ENCODE measurements around the gene MARCHF6.
"Not testable (repeated sequence)": the region's sequence is repeated elsewhere in the genome, so short reads cannot be mapped to it uniquely, and the experiment has no call there.

MARCHF6 gene

DNA sequence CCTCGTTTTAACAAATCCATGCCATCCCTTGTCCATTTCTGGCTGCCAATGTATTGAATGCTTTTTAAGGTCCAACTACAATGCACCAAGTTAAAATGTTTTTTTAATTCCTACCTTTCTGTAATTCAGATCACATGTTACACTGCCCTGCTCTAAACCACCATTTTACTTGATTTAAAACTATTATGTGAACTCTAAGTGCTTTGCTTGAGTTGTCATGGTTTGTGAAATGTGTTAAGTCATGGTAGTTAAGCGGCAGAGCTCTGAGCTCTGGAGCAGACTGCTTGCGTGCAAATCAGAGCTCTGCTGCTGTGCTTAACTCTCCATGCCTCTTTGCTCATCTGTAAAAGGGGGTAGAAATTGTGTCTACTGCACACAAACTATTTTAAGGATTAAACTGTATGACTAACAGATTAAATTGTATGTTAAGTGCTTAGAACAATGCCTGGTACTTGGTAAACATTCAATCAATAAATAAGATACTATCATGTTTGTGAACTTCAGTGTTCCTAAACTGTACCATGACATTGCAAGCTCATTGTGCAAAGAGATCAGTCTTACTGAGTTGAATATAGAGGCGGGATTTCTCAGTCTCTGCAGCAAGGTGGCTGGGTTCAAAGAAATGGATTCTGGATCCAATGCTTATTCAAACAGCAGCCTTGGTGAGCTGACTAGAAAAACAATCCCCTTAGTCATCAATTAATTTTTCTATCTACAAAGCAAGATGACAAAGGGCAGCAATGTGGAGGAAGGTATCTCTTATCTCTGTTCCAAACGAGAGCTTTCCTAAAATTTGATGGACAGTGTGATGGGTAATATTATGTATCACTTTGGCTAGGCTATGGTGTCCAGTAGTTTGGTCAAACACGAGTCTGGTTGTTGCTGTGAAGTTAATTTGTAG, 29.7 kb upstream of the MARCHF6 start:
- DNase-seq (ENCODE audit: low read depth in 2 of 2), result no peak

DNA sequence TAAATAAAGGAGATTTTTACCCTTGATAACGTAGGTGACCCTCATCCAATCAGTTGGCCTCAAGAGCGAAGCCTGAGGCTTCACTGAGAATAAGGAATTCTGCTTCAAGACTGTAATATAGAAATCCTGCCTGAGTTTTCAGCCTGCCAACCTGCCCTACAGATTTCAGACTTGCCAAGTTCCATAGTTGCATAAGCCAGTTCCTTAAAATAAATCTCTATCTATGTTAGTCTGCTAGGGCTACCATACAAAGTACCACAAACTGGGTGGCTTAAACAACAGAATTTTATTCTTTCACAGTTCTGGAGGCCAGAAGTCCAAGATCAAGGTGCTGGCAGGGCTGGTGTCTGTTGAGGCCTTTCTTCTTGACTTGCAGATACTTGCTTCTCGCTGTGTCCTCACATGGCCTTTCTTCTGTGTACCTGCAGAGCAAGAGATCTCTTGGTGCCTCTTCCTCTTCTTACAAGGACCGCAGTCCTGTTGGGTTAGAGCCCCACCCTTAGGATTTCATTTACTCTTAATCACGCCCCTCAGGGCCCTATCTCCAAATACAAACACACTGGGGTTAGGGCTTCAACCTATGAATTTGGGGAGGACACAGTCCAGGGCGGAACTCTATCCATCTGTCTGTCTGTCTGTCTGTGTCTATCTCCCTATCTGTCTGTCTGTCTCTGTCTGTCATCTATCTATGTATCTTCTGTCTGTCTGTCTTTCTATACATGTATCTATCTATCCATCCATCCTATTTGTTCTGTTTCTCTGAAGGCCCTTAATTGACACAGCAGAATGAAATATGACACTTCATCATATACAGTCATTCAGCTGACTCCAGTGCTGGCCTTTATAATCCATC, 28.8 kb upstream of the MARCHF6 start:
- no peak for DNase-seq (ENCODE audit: low read depth in 2 of 2)

DNA sequence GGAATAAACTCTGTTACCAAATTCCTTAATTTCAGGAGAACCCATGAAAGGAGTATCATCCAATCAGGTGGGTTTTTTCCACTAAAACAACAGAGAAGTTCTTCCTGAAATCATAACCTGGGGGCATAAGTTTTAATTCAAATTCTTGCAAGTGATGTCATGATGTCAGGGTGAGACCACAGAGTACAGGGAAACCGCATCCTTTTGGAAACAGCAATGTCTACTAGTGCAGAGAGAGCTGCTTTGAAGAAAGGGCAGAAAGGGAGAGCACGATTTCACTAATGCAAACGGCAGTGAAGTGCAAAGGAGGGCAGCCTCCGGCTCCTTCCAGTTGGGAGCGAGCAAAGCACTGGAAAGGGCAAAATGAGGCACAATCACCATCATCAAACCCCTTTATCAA, 25.2 kb upstream of the MARCHF6 start:
- DNase-seq (ENCODE audit: low read depth in 2 of 2), result no peak

DNA sequence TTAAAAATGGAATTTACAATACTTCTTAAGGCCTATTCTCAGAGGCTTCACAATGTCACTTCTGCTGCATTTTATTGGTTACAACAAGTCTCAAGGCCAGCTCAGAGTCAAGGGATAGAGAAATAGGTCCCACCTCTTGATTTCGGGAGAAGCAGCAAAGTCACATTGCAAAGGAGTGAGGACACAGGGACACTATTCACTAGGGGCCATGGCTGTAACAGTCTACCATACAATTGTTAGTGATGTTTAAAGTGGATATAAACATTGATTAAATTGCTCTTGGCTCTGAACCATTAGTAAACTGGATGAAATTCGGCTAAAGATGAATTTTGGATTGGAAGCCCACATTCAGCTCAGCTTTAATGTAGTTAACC, 24.1 kb upstream of the MARCHF6 start:
- no peak for DNase-seq (ENCODE audit: low read depth in 2 of 2)

GRCh38 chr5:10329820-10330481, 23.5 kb upstream of the MARCHF6 start:
- DNase-seq (ENCODE audit: low read depth in 2 of 2), result no peak

DNA sequence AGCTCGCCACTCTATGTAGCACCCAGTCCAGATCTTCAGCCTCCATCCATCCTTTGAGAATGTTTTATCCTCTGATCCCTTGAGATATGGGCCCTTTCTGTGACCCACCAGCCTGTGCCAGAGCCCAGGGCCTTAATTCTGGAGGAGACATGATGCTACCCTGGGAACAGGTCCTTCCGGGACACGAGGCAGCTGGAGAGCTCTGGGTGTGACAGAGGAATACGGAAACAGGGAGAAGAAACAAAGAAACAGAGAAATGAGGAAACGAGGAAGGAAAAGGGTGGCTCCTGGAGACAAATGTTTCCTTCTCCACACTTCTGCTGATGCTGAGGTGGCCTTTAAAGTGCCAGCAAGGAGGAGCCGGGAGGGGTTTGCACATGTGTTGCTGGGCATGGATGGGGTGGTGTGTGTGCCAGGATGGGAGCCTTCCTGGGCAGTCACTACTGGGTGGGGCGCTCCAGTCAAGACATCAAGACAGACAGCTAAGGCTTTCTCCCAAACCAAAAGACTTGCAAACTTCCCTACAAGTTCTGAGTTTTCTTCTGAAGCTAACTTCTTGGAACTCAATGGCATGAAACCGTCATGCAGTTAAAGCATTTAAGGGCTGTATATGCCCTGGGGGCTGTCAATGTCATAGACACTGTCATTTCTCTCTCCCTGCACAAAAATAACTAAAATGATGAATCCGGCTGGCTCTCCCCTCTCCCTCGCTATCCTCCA, 22.8 kb upstream of the MARCHF6 start:
- no peak for DNase-seq (ENCODE audit: low read depth in 2 of 2)

- no peak for DNase-seq (ENCODE audit: low read depth in 2 of 2)
Measured at GRCh38 chr5:10331341-10331796, 22.1 kb upstream of the MARCHF6 start.

DNA sequence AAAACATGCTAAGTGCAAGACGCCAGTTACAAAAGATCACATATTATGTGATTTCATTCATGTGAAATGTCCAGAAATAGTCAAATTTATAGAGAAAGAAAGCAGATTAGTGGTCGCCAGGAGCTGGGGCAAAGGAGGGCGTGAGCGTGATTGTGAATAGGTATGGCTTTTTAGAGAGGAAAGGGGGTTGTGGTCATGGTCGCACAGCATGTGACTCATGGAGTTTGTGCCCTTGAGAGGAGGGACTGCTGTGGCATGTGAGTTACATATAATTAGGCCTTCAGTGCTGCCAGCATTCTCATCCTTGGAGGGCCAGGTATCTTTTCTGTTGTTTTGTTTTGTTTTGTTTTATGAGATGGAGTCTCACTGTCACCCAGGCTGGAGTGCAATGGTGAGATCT, 21.2 kb upstream of the MARCHF6 start:
- no peak for DNase-seq (ENCODE audit: low read depth in 2 of 2)

DNA sequence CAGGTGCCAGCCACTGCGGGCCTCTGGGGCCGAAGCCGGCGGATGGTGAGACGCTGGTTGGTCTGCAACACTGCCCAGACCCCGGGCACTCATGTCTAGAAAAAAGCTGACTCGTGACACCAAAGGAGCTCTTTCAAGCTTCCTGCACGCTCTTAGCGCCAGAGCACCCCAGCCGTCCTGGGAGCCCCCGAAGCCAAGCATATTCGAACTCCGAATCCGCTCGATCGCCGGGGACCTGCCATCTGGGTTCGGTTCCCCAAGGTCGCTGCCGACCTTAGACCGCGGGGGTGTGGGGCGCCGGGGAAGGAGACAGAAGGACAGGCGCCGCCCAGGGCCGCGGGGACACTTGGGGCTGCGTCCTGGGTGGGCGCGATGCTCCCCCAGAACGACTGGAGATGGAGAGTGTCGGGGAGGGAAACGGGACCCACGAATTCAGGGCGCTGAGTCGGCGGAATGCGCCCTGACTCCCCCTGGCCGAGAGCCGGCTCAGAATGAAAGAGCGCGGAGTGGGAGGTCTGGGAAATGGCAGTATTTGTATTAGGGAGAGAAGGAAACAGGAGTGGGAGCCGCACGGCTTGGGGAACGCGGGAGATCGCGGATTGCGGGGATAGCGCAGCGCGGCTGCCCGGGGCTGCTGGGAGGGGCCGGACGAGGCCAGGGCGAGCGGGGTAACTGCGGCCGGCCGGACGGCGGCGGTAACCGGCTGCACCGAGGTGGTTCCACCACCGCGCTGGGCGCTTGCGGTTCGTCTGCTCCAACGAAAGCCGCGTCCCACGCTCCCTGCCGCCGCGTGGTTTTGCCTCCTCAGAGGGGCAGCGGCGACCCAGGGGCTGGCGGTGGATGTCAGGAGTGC, 20.1 kb upstream of the MARCHF6 start:
- no peak for DNase-seq (ENCODE audit: low read depth in 2 of 2)

- DNase-seq (ENCODE audit: low read depth in 2 of 2), result no peak
Measured at GRCh38 chr5:10334831-10335230, 18.7 kb upstream of the MARCHF6 start.

DNA sequence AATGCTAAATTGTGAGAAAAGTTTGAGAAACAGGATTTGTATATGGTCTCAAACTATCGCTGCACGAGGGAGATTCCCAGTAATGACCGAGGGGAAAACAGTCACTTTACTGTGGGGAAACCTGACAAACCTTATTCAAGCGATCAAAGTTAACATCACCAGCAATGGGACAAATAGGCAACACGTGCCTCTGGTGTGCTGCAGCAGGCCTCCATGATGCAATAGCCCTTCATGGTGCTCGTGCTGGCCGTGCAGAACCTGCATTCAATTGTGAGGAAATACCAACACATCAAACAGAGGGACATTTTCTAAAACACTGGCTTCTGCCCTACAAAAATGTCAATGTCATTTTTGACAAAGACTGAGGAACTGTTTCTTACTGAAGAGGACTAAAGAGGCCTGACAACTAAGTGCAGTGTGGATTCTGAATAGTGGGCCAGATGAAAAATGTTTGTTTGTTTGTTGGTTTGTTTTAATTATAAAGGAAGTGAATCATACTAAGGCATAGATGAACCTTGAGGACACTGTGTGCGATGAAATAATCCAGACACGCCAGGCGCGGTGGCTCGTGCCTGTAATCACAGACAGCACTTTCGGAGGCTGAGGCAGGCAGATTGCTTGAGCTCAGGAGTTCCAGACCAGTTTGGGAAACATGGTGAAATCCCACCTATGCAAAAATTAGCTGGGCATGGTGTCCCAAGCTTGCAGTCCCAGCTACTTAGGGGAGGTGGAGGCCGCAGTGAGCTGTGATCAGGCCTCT, 17.6 kb upstream of the MARCHF6 start:
- DNase-seq (ENCODE audit: low read depth in 2 of 2), result no peak

DNA sequence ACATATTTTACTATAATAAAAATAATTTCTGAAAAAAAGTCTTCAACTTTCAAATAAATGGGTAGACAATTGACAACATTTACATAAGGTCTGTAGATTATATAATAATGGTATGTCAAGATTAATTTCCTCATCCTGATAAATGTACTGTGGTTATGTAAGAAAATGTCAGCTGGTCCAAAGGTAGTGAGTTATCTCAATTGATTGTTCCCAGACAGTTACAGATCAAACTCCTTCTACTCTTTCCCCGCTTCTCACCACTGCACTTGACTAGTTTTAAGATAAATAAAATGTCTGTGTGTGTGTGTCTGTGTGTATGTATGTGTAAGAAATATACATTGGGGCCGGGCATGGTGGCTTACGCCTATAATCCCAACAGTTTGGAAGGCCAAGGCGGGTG, 16.4 kb upstream of the MARCHF6 start:
- DNase-seq (ENCODE audit: low read depth in 2 of 2), result no peak

DNA sequence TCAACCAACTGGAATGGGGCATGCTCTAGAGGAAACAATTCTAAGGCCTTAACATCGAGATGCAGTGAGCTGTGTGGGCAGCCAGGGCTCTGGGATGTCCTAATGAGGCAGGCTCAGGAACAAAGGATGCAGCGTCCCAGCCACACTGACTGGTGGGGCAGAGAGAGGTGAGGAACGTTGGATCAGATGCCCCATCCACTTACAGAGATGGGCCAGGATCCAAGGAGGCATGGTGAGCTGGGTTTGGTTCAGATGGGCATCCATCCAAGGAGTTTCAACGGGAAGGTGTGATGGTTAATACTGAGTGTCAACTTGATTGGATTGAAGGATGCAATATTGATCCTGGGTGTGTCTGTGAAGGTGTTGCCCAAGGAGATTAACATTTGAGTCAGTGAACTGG, 15.5 kb upstream of the MARCHF6 start:
- no peak for DNase-seq (ENCODE audit: low read depth in 2 of 2)

- DNase-seq (ENCODE audit: low read depth in 2 of 2), result no peak
Measured at GRCh38 chr5:10338686-10339057, 14.8 kb upstream of the MARCHF6 start.

DNA sequence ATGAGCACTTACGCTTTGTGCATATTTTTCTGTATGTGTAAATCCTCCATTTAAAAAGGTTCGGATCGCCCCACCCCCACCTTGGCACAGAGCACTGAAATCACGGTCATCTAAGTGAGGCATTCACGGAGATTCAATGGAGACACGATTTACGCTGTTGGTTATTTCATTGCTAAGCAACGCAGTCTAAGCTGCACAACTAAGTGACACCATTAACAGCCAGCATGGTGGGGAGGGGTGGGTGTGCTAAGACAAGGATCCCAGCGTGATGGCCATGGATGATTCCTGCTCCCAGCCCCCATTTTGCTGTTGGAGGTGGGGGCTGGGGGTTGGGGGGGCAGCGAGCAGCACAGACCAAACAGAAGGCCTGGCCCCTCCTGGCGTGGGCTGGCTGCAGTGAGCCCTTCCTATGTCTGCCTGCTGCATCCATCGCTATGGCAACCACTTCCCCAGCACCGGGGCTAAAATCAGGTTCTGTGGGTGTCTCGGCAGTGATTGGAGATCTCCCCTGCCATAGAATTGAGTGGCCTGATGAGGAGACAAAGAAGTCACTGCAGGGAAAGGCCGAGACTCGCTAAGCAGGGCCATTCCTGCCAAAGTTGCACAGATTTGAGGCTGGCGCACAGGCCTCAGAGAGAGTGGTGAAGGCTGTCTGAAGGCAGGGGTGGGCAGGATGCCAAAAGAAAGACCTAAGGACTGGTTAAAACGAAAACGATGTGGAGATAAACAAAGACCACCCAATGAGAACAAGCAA, 14.3 kb upstream of the MARCHF6 start:
- no peak for DNase-seq (ENCODE audit: low read depth in 2 of 2)

- DNase-seq (ENCODE audit: low read depth in 2 of 2), result no peak
Measured at GRCh38 chr5:10339958-10340357, 13.5 kb upstream of the MARCHF6 start.

GRCh38 chr5:10343486-10343885, 10.0 kb upstream of the MARCHF6 start:
- no peak for DNase-seq (ENCODE audit: low read depth in 2 of 2)

- DNase-seq (ENCODE audit: low read depth in 2 of 2), result not testable (repeated sequence)
Measured at GRCh38 chr5:10344461-10345106, 8.9 kb upstream of the MARCHF6 start.

GRCh38 chr5:10348258-10348657, 5.2 kb upstream of the MARCHF6 start:
- DNase-seq (ENCODE audit: low read depth in 2 of 2), result no peak
